HuH-7 (cell line): Measurements from ENCODE around the gene DCDC1.

Source experiments
- DNase-seq: peaks from one replicate; pipeline ENCODE4 v3.0.0; 2011; ENCODE audit warnings: low spot score

The DCDC1 gene

DNA sequence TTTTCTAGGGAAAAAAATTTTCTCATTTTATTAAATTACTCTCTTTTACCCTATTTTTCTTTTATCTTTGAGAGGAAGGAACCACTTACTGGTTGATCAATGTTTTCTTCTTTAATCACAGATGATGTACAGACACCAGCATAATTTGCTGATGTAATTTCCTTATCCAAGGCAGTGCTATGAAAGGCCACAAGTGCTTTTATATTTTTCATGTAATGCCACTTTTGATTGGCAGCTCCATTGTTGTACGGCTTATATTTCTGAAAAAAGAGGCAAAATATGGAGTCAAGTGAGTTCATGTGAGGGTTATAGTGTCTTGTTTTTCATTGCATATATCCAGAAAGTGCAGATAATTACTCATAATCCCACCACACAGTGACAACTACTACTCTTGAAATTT is 460.7 kb downstream of the DCDC1 start:
- no peak for DNase-seq

GRCh38 chr11:30908272-30908671 is 461.3 kb downstream of the DCDC1 start:
- DNase-seq = no peak

DNA sequence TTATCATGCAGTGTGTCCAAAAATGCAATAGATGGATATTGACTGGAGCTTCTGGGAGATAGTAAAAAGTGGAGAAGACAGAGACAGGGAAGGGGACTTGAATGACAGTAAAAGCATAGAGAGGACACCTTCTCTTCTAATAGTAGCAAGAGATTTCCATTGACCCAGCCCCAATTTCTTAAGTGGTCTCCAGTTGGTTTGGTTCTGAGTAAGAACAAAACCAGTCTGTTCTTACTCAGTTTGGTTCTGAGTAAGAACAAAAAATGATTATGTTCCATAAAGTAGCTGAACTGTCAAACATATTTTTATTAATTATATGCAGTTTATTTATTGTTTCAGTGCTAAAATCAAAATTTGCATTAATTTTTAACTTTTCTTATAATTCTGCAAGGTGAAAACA is 466.6 kb downstream of the DCDC1 start:
- DNase-seq = no peak

DNA sequence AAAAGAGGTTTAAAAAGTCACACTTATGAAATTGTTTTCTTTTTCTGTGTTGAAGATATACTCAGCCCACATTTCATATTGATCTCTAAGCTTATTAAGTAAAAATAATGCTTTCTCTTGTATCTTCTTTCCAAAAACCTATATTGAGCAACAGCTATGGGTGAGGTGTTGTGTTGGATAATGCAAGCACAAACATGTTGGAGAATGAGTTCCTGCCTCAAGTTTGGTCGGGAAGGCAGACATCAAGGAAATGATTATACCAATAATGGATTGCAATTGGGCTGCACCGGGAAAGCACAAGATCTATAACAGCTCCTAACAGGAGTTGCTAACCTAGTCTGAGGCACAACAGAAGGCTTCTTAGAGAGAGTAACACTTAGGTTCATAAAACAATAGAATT is 474.5 kb downstream of the DCDC1 start:
- DNase-seq = no peak

- no peak for DNase-seq
Observed at GRCh38 chr11:30893318-30893717, 476.2 kb downstream of the DCDC1 start.

GRCh38 chr11:30889143-30889794 is 480.3 kb downstream of the DCDC1 start:
- no peak for DNase-seq

DNA sequence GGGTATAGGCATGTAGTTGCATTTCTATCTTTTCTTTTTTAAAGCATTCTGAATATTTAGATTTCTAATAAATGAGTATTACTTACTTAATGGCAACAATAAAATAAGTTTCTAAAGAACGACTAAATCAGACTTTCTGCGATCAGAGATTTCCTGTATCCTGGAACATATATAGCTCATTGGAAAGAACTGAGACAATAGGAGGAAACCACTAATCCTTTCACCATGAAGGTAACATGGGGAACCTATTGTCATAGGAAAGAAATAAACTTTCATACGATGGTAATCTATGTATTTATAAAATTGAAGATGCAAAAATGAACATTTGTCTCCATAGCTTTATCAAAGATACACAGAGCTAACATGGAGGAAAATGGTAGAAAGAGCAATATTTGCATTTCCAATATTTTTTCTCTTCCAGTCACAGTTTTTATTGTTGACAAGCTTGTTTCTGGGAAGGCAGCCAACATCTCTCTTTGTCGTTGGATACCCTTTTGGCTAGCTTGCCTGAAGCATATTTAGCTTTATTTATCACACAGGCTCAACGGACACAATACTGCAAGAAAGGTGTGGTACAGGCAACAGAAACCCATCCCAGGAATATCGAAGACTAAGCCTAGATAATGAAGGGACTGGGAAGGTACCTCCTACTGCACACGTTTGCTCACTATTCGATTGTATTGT is 490.1 kb downstream of the DCDC1 start:
- DNase-seq = no peak

DNA sequence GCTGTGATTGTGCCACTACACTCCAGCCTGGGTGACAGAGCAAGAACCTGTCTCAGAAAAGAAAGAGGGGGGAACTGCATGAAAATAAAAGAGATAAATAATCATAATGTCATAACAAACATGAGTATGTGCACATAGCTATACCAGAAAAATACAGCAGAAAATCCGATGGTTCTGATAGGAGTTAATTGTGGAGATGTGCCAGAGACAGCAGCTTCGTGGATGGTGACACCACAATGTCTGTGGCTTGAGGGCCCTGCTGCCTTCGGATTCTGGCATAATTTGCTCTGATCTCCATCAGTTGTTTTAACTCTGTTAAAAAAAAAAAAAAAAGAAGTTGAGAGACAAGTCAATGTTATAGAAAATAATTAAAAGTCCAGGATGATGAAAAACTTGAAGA is 491.1 kb downstream of the DCDC1 start:
- no peak for DNase-seq

GRCh38 chr11:30876663-30877396 is 492.7 kb downstream of the DCDC1 start:
- DNase-seq = no peak

GRCh38 chr11:30876228-30876627 is 493.3 kb downstream of the DCDC1 start:
- no peak for DNase-seq

- DNase-seq = no peak
Observed at GRCh38 chr11:30875806-30876205, 493.7 kb downstream of the DCDC1 start.

DNA sequence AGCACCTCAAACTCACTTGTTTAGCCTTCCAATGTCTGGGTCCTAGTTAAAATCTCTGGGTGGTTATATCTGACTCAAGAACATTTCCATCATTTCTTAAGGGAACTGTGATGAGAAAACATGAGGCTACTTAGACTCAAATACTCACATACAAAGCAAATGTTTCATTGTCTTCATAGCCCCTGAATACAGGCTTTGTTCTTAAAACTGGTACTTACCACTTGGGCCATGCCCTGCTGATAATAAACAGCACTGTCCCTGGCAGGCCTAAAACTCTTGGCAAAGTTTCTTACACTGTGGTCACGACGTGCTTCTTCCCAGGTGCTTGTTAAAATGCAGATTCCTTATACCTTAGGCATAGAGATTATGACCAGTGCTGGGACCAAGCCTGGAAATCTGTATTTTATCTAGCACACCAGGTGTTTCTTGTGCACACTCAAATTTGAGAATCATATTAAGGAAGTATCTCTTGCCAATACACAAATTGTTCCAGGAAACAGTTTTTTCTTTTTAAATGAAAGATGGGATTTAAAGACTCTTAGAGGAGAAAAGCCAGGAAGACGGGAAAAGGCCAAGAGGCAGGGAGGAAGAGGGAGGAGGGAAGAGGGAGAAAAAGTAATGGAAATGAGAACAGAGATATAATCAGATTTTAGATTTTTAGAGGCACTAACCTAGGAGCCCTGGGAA is 495.5 kb downstream of the DCDC1 start:
- DNase-seq = no peak

DNA sequence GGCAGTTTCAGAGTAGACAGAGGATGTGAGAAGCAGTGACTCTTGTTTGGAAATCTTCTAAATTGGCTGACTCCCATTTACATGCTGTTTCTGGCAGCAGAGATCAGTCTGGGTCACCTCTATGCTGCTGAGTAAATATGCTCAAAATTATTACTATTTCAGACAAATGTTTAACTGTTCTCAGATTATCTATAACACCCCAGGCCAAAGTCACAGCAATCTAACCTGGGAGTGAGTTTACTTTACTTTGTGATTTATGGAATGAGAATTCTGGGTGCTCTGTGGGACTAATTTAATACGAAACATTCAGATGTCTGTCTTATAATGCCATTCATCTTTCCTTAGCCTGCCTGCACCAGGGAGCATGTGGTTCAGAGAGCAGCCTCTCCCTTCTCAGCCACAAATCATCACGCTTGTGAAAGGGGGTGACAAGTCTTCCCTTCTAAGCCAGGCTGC is 500.9 kb downstream of the DCDC1 start:
- DNase-seq = no peak

GRCh38 chr11:30863209-30863608 is 506.3 kb downstream of the DCDC1 start:
- DNase-seq = no peak

- no peak for DNase-seq
Observed at GRCh38 chr11:30861531-30861930, 508.0 kb downstream of the DCDC1 start.

DNA sequence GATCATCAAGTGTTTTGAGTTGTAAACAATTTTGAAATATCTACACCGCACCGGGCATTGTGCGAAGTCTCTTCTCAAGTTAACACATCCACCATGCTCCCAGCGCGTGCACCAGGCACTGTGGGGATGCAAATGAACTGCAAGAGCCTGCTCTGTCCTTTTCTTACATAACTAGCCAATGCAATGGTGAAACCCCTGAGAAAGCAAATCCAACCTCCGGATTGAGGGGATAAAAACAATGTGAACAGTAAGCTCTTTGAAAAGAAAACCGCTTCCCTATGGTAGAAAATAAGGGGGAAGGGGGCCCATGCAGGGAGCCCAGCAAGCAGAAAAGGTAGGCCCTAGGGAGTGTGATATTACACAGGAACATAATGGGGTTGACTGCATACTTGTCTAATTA is 508.5 kb downstream of the DCDC1 start:
- DNase-seq = no peak

GRCh38 chr11:30860146-30860545 is 509.4 kb downstream of the DCDC1 start:
- DNase-seq = no peak

- no peak for DNase-seq
Observed at GRCh38 chr11:30859669-30860068, 509.9 kb downstream of the DCDC1 start.

GRCh38 chr11:30855383-30856006 is 514.0 kb downstream of the DCDC1 start:
- peak; percentile 6 for DNase-seq

DNA sequence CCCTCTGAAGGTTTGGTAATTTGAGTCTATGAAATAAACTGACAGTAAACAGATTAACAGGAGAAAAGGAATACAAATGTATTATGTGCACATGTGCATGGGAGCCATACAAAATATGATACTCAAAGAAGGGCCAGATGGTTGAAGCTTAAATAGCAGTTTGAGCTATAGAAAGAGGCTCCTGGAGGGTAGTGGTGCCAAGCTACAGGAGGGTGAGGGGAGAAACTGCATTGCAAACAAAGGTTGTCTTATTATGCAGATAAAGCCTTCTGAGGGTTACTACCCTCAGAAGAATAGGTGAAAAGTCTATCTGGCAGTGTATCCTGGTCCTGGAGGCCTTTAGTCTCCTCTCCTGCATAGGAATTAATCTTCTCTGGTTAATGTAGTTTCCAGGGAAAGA is 516.1 kb downstream of the DCDC1 start:
- DNase-seq = no peak

GRCh38 chr11:30852645-30853044 is 516.9 kb downstream of the DCDC1 start:
- no peak for DNase-seq

DNA sequence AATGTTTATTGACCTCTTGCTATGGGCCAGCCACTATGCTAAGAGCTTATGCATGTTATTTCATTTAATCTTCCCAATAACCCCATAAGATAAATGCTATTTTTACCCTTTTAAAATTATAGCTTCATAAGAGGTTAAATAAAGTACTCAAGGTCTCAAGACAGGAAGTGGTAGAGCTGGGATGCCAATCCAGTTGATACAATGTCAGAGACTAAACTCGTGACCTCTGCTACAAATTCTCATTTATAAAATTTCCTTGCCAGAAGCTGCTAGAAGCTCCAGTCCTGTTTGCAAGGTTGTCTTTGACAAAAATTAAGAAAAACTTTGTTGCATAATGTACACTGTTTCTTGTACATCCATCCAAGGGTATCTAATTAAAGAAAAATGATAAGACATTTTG is 517.4 kb downstream of the DCDC1 start:
- DNase-seq = no peak
